IPS-20b (cell line): ENCODE results near the gene GGT7.
"Not testable (repeated sequence)": the region's sequence is repeated elsewhere in the genome, so short reads cannot be mapped to it uniquely, and the experiment has no call there.

Experiments used
- H3K27ac ChIP-seq: one replicate; pipeline ENCODE4 v1.5.1; 2013; ENCODE audit warnings: low read length
- H3K27me3 ChIP-seq: 2 replicates; pipeline ENCODE4 v1.6.1; 2013; ENCODE audit warnings: mild to moderate bottlenecking, low read length, inconsistent platforms; ENCODE audit not compliant: insufficient read depth
- H3K36me3 ChIP-seq: 2 replicates; pipeline ENCODE4 v1.6.1; 2013; ENCODE audit warnings: low read depth, mild to moderate bottlenecking, inconsistent platforms, low read length, moderate library complexity; ENCODE audit not compliant: insufficient read depth
- H3K4me1 ChIP-seq: 2 replicates; pipeline ENCODE4 v1.6.1; 2013; ENCODE audit warnings: mild to moderate bottlenecking, control low read depth, inconsistent platforms, low read length, moderate library complexity; ENCODE audit not compliant: insufficient read depth
- H3K4me3 ChIP-seq: 2 replicates; pipeline ENCODE4 v1.5.1; 2013; ENCODE audit warnings: mild to moderate bottlenecking, low read length, inconsistent platforms
- H3K9ac ChIP-seq: 2 replicates; pipeline ENCODE4 v1.6.1; 2013; ENCODE audit warnings: low read depth, mild to moderate bottlenecking, inconsistent platforms, low read length, moderate library complexity
- H3K9me3 ChIP-seq: 2 replicates; pipeline ENCODE4 v1.6.1; 2013; ENCODE audit warnings: mild to moderate bottlenecking, low read depth, low read length, inconsistent platforms; ENCODE audit not compliant: insufficient read depth

GGT7 gene

GRCh38 chr20:34895465-34895864 is 22.8 kb upstream of the GGT7 start:
- no peak overlapping the region for H3K27ac ChIP-seq
- no peak overlapping the region for H3K4me3 ChIP-seq
- H3K36me3 ChIP-seq, result no peaks in the 10 kb centered on the region
- H3K4me1 ChIP-seq, result no peaks in the 10 kb centered on the region
- H3K9ac ChIP-seq, result no peak overlapping the region
- no peaks in the 10 kb centered on the region for H3K9me3 ChIP-seq
- no peaks in the 10 kb centered on the region for H3K27me3 ChIP-seq

DNA sequence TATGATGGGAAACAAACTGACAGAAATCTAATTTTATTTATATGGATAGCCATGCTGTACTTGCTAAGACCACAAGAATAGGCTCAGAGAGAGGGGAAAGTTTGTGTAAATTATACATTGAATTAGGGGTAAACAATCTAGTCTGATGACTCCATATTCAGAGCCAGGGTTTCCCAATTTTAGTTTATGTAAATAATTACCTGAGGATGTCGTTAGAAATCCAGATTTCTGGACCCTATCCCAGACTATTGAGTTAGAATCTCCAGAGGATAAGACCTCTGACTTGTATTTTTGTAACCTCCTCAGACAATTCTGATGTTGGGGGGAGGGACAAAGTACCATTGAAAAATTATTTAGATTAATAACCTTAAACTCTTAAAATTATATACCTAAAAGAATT is 22.1 kb upstream of the GGT7 start:
- no peaks in the 10 kb centered on the region for H3K36me3 ChIP-seq
- H3K27me3 ChIP-seq, result no peaks in the 10 kb centered on the region
- H3K9me3 ChIP-seq, result no peaks in the 10 kb centered on the region
- H3K4me1 ChIP-seq, result no peaks in the 10 kb centered on the region
- H3K4me3 ChIP-seq, result no peak overlapping the region
- no peak overlapping the region for H3K27ac ChIP-seq
- H3K9ac ChIP-seq, result no peak overlapping the region

DNA sequence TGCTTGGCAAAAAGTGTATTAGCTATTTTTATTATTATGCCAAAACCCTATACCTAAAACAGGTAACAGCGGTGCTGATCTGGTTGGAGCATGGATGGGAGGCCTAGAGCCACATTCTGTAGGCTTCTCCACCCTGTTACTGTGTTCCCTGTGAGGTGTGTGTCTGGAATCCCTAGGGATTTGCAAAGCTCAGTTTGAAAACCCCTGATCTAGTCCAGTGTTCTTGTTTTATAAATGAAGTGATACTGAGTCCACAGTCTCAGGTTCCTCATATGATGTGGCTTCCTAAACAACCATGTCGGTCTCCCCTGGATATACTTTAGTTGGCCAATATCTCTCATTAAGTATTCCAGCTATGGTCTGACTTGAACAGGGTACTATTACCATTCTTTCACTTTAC is 20.0 kb upstream of the GGT7 start:
- Histone ChIP-seq H3K4me3 (no peak overlapping the region), H3K9ac (no peak overlapping the region), H3K4me1 (no peaks in the 10 kb centered on the region), H3K36me3 (no peaks in the 10 kb centered on the region), H3K27ac (no peak overlapping the region), H3K9me3 (no peaks in the 10 kb centered on the region), H3K27me3 (no peaks in the 10 kb centered on the region)

GRCh38 chr20:34891166-34892062 is 18.8 kb upstream of the GGT7 start:
- Histone ChIP-seq H3K4me1 (no peaks in the 10 kb centered on the region), H3K9me3 (no peaks in the 10 kb centered on the region), H3K9ac (no peak overlapping the region), H3K4me3 (no peak overlapping the region), H3K27me3 (no peaks in the 10 kb centered on the region), H3K36me3 (no peaks in the 10 kb centered on the region), H3K27ac (no peak overlapping the region)

GRCh38 chr20:34888468-34888867 is 15.8 kb upstream of the GGT7 start:
- H3K27ac ChIP-seq, result no peak overlapping the region
- no peaks in the 10 kb centered on the region; the same call in 1 of the 2 replicates for H3K36me3 ChIP-seq
- H3K27me3 ChIP-seq, result no peaks in the 10 kb centered on the region
- H3K4me3 ChIP-seq, result no peak overlapping the region
- no peaks in the 10 kb centered on the region for H3K4me1 ChIP-seq
- no peaks in the 10 kb centered on the region for H3K9me3 ChIP-seq
- no peak overlapping the region for H3K9ac ChIP-seq

- H3K27me3 ChIP-seq, result no peaks in the 10 kb centered on the region
- no peak overlapping the region for H3K27ac ChIP-seq
- H3K9ac ChIP-seq, result no peak overlapping the region
- H3K4me1 ChIP-seq, result no peaks in the 10 kb centered on the region
- no peak overlapping the region for H3K4me3 ChIP-seq
- H3K9me3 ChIP-seq, result no peaks in the 10 kb centered on the region
- H3K36me3 ChIP-seq, result no peaks in the 10 kb centered on the region; the same call in 1 of the 2 replicates
Measured at GRCh38 chr20:34887023-34887422, 14.4 kb upstream of the GGT7 start.

GRCh38 chr20:34886122-34886521 is 13.5 kb upstream of the GGT7 start:
- H3K9ac ChIP-seq, result no peak overlapping the region
- H3K27ac ChIP-seq, result no peak overlapping the region
- H3K27me3 ChIP-seq, result no peaks in the 10 kb centered on the region
- no peak overlapping the region for H3K4me3 ChIP-seq
- no peaks in the 10 kb centered on the region for H3K4me1 ChIP-seq
- H3K9me3 ChIP-seq, result no peaks in the 10 kb centered on the region
- no peaks in the 10 kb centered on the region; the same call in 1 of the 2 replicates for H3K36me3 ChIP-seq

GRCh38 chr20:34884260-34884659 is 11.6 kb upstream of the GGT7 start:
- Histone ChIP-seq H3K27ac (no peak overlapping the region), H3K9ac (no peak overlapping the region), H3K4me3 (no peak overlapping the region), H3K9me3 (no peaks in the 10 kb centered on the region), H3K36me3 (no peaks in the 10 kb centered on the region; the same call in 1 of the 2 replicates), H3K4me1 (no peaks in the 10 kb centered on the region), H3K27me3 (no peaks in the 10 kb centered on the region)

- no peaks in the 10 kb centered on the region for H3K4me1 ChIP-seq
- H3K27ac ChIP-seq, result no peak overlapping the region
- no peak overlapping the region for H3K4me3 ChIP-seq
- no peaks in the 10 kb centered on the region; the same call in 1 of the 2 replicates for H3K36me3 ChIP-seq
- no peaks in the 10 kb centered on the region for H3K27me3 ChIP-seq
- H3K9ac ChIP-seq, result no peak overlapping the region
- H3K9me3 ChIP-seq, result no peaks in the 10 kb centered on the region
Measured at GRCh38 chr20:34883809-34884208, 11.2 kb upstream of the GGT7 start.

- Histone ChIP-seq H3K27ac (no peak overlapping the region), H3K36me3 (no peaks in the 10 kb centered on the region; the same call in 1 of the 2 replicates), H3K9me3 (no peaks in the 10 kb centered on the region), H3K4me3 (no peak overlapping the region), H3K4me1 (no peaks in the 10 kb centered on the region), H3K9ac (no peak overlapping the region), H3K27me3 (0 out of 2 replicates have a peak, but pooled peaks cover 2% of the 10 kb centered on the region)
Measured at GRCh38 chr20:34883087-34883688, 10.5 kb upstream of the GGT7 start.

GRCh38 chr20:34881689-34882088 is 9.0 kb upstream of the GGT7 start:
- H3K27me3 ChIP-seq, result peaks cover 14% of the 10 kb centered on the region
- H3K4me1 ChIP-seq, result no peaks in the 10 kb centered on the region
- H3K4me3 ChIP-seq, result no peak overlapping the region
- no peak overlapping the region for H3K9ac ChIP-seq
- no peak overlapping the region for H3K27ac ChIP-seq
- H3K36me3 ChIP-seq, result no peaks in the 10 kb centered on the region; the same call in 1 of the 2 replicates
- H3K9me3 ChIP-seq, result no peaks in the 10 kb centered on the region

GRCh38 chr20:34880971-34881370 is 8.3 kb upstream of the GGT7 start:
- not testable (repeated sequence) for H3K36me3 ChIP-seq, H3K9ac ChIP-seq, H3K4me3 ChIP-seq, H3K4me1 ChIP-seq, H3K27ac ChIP-seq, H3K9me3 ChIP-seq
- H3K27me3 ChIP-seq, result peaks cover 16% of the 10 kb centered on the region
